ENCODE data around the gene PKN2.

PKN2 gene

GRCh38 chr1:88753506-88753905 is 69.4 kb downstream of the PKN2 start:
- TF ChIP-seq CTCF (IDR thresholded peaks at IDR 0.05; ENCODE audit: low read depth, low read length, poor library complexity, severe bottlenecking), result no peak
- TF ChIP-seq EZH2phosphoT487 (IDR thresholded peaks at IDR 0.05; ENCODE audit: borderline replicate concordance, low read length), result no peak
- H3K4me1 ChIP-seq (ENCODE audit: control insufficient read depth, low read length), result no peaks in the 10 kb centered on the region
- no peak overlapping the region for H3K4me2 ChIP-seq (ENCODE audit: low read length)
- peaks cover 2% of the 10 kb centered on the region for H3K79me2 ChIP-seq (ENCODE audit: control insufficient read depth, low read length)
- 0 out of 2 replicates have a peak, but pooled peaks cover 2% of the 10 kb centered on the region for H3F3A ChIP-seq (ENCODE audit: control insufficient read depth, insufficient read depth)
- no peaks in the 10 kb centered on the region for H3K27me3 ChIP-seq (ENCODE audit: control insufficient read depth, low read length)
- H3K36me3 ChIP-seq (ENCODE audit: control insufficient read depth, low read length), result peaks cover 16% of the 10 kb centered on the region
- no peaks in the 10 kb centered on the region for H3K9me3 ChIP-seq (ENCODE audit: control insufficient read depth, insufficient read depth, low read length)
- H4K20me1 ChIP-seq (ENCODE audit: control insufficient read depth, insufficient read depth, low read depth, low read length), result no peaks in the 10 kb centered on the region
- H3K9me2 ChIP-seq (replicated peaks; ENCODE audit: control insufficient read depth, low read length), result no peaks in the 10 kb centered on the region
- H3K27ac ChIP-seq (ENCODE audit: low read depth, low read length), result no peak overlapping the region
- H3K4me3 ChIP-seq (ENCODE audit: low read length), result no peak overlapping the region

GRCh38 chr1:88763649-88764406 is 79.8 kb downstream of the PKN2 start:
- Histone ChIP-seq H3K9me2 (replicated peaks; ENCODE audit: control insufficient read depth, low read length) (no peaks in the 10 kb centered on the region), H3K4me3 (ENCODE audit: low read length) (no peak overlapping the region), H3K79me2 (ENCODE audit: control insufficient read depth, low read length) (peaks cover 19% of the 10 kb centered on the region; the same call in 1 of the 2 replicates), H3K4me1 (ENCODE audit: control insufficient read depth, low read length) (no peaks in the 10 kb centered on the region), H3K36me3 (ENCODE audit: control insufficient read depth, low read length) (peaks cover 17% of the 10 kb centered on the region), H3K4me2 (ENCODE audit: low read length) (no peak overlapping the region), H3K9me3 (ENCODE audit: control insufficient read depth, insufficient read depth, low read length) (no peaks in the 10 kb centered on the region), H4K20me1 (ENCODE audit: control insufficient read depth, insufficient read depth, low read depth, low read length) (no peaks in the 10 kb centered on the region), H3K27ac (ENCODE audit: low read depth, low read length) (no peak overlapping the region), H3K27me3 (ENCODE audit: control insufficient read depth, low read length) (no peaks in the 10 kb centered on the region), H3F3A (ENCODE audit: control insufficient read depth, insufficient read depth) (no peaks in the 10 kb centered on the region)
- no peak for TF ChIP-seq CTCF (IDR thresholded peaks at IDR 0.05; ENCODE audit: low read depth, low read length, poor library complexity, severe bottlenecking)
- TF ChIP-seq EZH2phosphoT487 (IDR thresholded peaks at IDR 0.05; ENCODE audit: borderline replicate concordance, low read length), result no peak

GRCh38 chr1:88768187-88768586 is 84.1 kb downstream of the PKN2 start:
- no peak overlapping the region for H3K4me2 ChIP-seq (ENCODE audit: low read length)
- peaks cover 19% of the 10 kb centered on the region; the same call in 1 of the 2 replicates for H3K79me2 ChIP-seq (ENCODE audit: control insufficient read depth, low read length)
- H3K27me3 ChIP-seq (ENCODE audit: control insufficient read depth, low read length), result no peaks in the 10 kb centered on the region
- no peaks in the 10 kb centered on the region for H4K20me1 ChIP-seq (ENCODE audit: control insufficient read depth, insufficient read depth, low read depth, low read length)
- no peaks in the 10 kb centered on the region for H3K9me2 ChIP-seq (replicated peaks; ENCODE audit: control insufficient read depth, low read length)
- H3F3A ChIP-seq (ENCODE audit: control insufficient read depth, insufficient read depth), result no peaks in the 10 kb centered on the region
- H3K27ac ChIP-seq (ENCODE audit: low read depth, low read length), result no peak overlapping the region
- H3K4me1 ChIP-seq (ENCODE audit: control insufficient read depth, low read length), result no peaks in the 10 kb centered on the region
- H3K4me3 ChIP-seq (ENCODE audit: low read length), result no peak overlapping the region
- no peaks in the 10 kb centered on the region for H3K9me3 ChIP-seq (ENCODE audit: control insufficient read depth, insufficient read depth, low read length)
- peaks cover 34% of the 10 kb centered on the region for H3K36me3 ChIP-seq (ENCODE audit: control insufficient read depth, low read length)
- TF ChIP-seq CTCF (IDR thresholded peaks at IDR 0.05; ENCODE audit: low read depth, low read length, poor library complexity, severe bottlenecking) (no peak), EZH2phosphoT487 (IDR thresholded peaks at IDR 0.05; ENCODE audit: borderline replicate concordance, low read length) (no peak)
